Measurements from ENCODE around the gene XPR1. TPM values are rescaled to one million over a fixed set of nuclear protein-coding genes. Genes with fewer than 3 reads are reported as not detected.
A peak's percentile ranks its signal among the peaks of the same experiment; 100 is the strongest.

XPR1 gene
- total RNA-seq, 1 experiment from 2014 or later, result 39.7 TPM

DNA sequence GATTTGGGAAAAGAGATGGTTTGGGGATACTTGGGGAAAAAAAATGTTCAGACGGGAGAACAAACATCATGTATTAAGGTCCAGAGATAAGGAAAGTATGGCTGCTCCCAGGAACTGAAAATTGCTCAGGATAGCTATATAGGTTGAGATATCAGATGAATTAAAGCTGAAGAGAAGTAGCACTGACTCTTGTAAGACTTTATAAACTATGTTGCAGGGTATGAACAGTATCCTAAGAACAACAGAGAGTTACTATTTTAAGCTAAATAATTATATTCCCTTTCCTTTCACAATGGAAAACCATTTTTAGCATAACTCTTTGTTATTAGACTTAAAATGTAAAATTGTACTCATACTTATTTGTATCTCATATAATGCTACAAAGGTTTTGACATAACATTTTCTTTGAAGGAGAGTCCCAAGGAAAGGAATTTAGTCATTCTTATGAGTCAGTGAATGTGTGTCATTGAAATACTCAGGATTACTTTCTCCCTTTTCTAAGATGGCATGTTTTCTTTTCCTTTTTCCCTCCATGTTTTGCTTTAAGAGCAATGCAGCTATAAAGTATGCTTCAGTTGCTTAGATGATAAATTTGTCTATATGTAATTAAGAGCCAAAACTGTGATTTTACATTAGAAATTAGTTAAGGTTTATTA is 141.5 kb downstream of the XPR1 start:
- Mint-ChIP-seq H3K4me3 (ENCODE audit: unreplicated experiment) (no peak overlapping the region), H3K27me3 (ENCODE audit: insufficient read depth, unreplicated experiment) (no peaks in the 10 kb centered on the region), H3K4me1 (ENCODE audit: insufficient read depth, unreplicated experiment) (peaks cover 16% of the 10 kb centered on the region), H3K9me3 (ENCODE audit: unreplicated experiment) (peaks cover 7% of the 10 kb centered on the region), H3K36me3 (ENCODE audit: insufficient read depth, unreplicated experiment) (no peaks in the 10 kb centered on the region), H3K27ac (ENCODE audit: low read depth, unreplicated experiment) (no peak overlapping the region)
- CTCF ChIA-PET, result interaction anchor here (0.5 to 1.3 kb wide), 6 partner anchors 11 to 242 kb away, joined by 3 to 4 read pairs (median 4); no protein-coding TSS in a partner anchor
- BruUV-seq (replicated peaks), result no TSS peak
- intact Hi-C loops (cut with micrococcal nuclease), result no loop called here
- TF ChIP-seq, protein P1, sequence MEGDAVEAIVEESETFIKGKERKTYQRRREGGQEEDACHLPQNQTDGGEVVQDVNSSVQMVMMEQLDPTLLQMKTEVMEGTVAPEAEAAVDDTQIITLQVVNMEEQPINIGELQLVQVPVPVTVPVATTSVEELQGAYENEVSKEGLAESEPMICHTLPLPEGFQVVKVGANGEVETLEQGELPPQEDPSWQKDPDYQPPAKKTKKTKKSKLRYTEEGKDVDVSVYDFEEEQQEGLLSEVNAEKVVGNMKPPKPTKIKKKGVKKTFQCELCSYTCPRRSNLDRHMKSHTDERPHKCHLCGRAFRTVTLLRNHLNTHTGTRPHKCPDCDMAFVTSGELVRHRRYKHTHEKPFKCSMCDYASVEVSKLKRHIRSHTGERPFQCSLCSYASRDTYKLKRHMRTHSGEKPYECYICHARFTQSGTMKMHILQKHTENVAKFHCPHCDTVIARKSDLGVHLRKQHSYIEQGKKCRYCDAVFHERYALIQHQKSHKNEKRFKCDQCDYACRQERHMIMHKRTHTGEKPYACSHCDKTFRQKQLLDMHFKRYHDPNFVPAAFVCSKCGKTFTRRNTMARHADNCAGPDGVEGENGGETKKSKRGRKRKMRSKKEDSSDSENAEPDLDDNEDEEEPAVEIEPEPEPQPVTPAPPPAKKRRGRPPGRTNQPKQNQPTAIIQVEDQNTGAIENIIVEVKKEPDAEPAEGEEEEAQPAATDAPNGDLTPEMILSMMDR (IDR thresholded peaks at IDR 0.05; ENCODE audit: unreplicated experiment), result no peak
- peak; percentile 53 for DNase-seq (ENCODE audit: unreplicated experiment)
- POLR2A ChIA-PET, result interaction anchor here (0.6 to 2.4 kb wide), 6 partner anchors 13 to 271 kb away, joined by 3 to 13 read pairs (median 4); partner anchors contain the start of gene ACBD6

DNA sequence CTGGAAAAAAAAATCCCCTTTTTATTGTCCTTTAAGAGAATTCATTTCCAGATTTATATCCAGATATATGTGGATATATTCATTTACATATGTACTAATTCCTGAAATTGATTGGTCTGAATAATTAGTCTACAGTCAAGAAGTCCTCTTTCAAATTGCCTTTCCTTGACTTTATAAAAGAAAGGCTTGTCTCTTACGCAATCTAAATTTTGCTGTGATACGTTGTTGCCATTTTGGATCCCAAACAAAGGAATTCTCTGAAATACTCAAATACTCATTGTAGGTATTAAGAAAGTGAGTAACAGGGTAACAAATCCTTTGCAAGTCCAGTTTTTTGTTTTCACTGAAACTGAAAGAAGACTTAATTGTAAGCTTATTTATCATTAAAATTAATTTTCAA is 144.0 kb downstream of the XPR1 start:
- TF ChIP-seq, protein P1 (IDR thresholded peaks at IDR 0.05; ENCODE audit: unreplicated experiment), result no peak

DNA sequence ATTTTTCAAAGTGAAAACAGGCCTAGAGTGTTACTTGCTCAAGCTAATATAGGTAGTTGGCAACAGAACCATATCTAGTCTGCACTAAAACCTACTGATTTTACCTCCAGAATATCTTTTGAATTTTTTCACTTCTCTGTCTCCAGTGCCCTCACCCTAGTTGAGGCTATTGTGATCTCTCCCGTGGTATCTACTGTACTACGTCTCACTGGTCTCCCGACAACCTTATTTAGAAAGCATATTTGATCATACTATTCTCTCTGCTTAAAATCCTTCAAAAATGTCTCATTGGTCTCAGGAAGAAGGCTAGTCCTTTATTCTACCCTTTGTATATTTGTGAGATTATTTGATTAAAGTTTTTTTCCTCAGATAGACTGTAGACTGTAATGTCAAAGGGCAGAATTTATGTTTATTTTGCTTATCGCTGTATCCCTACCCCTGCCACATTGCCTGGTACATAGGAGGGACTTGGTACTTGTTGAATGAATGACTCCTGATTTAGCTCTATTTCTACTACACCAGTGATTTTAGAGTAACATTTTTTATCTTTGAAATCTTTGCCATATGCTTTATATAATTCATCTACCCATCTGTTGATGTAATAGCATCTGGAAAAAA is 145.4 kb downstream of the XPR1 start:
- CTCF ChIA-PET, result interaction anchor here (0.5 to 3.4 kb wide), 7 partner anchors 7 to 371 kb away, joined by 3 to 19 read pairs (median 4); no protein-coding TSS in a partner anchor
- intact Hi-C loops (cut with micrococcal nuclease), result loop anchor here (5.0 kb wide), 2 partner anchors 85 to 390 kb away; no protein-coding TSS in a partner anchor
- Mint-ChIP-seq H3K36me3 (ENCODE audit: insufficient read depth, unreplicated experiment) (no peaks in the 10 kb centered on the region), H3K4me3 (ENCODE audit: unreplicated experiment) (no peak overlapping the region), H3K9me3 (ENCODE audit: unreplicated experiment) (no peaks in the 10 kb centered on the region), H3K27ac (ENCODE audit: low read depth, unreplicated experiment) (no peak overlapping the region), H3K4me1 (ENCODE audit: insufficient read depth, unreplicated experiment) (peaks cover 21% of the 10 kb centered on the region), H3K27me3 (ENCODE audit: insufficient read depth, unreplicated experiment) (no peaks in the 10 kb centered on the region)
- TF ChIP-seq, protein P1 (IDR thresholded peaks at IDR 0.05; ENCODE audit: unreplicated experiment), result no peak
- POLR2A ChIA-PET, result interaction anchor here (1.0 to 1.5 kb wide), 4 partner anchors 9 to 86 kb away, joined by 3 to 4 read pairs (median 4); no protein-coding TSS in a partner anchor
- no peak for DNase-seq (ENCODE audit: unreplicated experiment)
- BruUV-seq (replicated peaks), result no TSS peak

More for the DNA sequence above, 144.0 kb downstream of the XPR1 start:
- no peak overlapping the region for H3K27ac Mint-ChIP-seq (ENCODE audit: low read depth, unreplicated experiment)
- intact Hi-C loops (cut with micrococcal nuclease), result loop anchor here (5.0 kb wide), 2 partner anchors 86 to 392 kb away; no protein-coding TSS in a partner anchor
- BruUV-seq (replicated peaks), result no TSS peak
- DNase-seq (ENCODE audit: unreplicated experiment), result no peak
- H3K9me3 Mint-ChIP-seq (ENCODE audit: unreplicated experiment), result no peaks in the 10 kb centered on the region
- H3K36me3 Mint-ChIP-seq (ENCODE audit: insufficient read depth, unreplicated experiment), result no peaks in the 10 kb centered on the region
- H3K27me3 Mint-ChIP-seq (ENCODE audit: insufficient read depth, unreplicated experiment), result no peaks in the 10 kb centered on the region
- CTCF ChIA-PET, result interaction anchor here (0.7 kb wide), 1 partner anchor 139 kb away, joined by 3 read pairs; no protein-coding TSS in a partner anchor
- H3K4me3 Mint-ChIP-seq (ENCODE audit: unreplicated experiment), result no peak overlapping the region
- POLR2A ChIA-PET, result interaction anchor here (0.9 kb wide), 1 partner anchor 260 kb away, joined by 3 read pairs; no protein-coding TSS in a partner anchor
- peaks cover 21% of the 10 kb centered on the region for H3K4me1 Mint-ChIP-seq (ENCODE audit: insufficient read depth, unreplicated experiment)
